Stimulated activated CD4-positive, alpha-beta T cell treated with anti-CD3 and anti-CD28 coated beads, Interleukin-4, amount 100 ng/mL, for 48 hours (primary cell): Measurements from ENCODE around the gene USF3.

Experiments
- DNase-seq, 2 donors: peaks; one replicate each; pipeline ENCODE4 v3.0.0-alpha.2; 2020; ENCODE audit warnings: low read depth in 2 of 2

USF3 gene, protein sequence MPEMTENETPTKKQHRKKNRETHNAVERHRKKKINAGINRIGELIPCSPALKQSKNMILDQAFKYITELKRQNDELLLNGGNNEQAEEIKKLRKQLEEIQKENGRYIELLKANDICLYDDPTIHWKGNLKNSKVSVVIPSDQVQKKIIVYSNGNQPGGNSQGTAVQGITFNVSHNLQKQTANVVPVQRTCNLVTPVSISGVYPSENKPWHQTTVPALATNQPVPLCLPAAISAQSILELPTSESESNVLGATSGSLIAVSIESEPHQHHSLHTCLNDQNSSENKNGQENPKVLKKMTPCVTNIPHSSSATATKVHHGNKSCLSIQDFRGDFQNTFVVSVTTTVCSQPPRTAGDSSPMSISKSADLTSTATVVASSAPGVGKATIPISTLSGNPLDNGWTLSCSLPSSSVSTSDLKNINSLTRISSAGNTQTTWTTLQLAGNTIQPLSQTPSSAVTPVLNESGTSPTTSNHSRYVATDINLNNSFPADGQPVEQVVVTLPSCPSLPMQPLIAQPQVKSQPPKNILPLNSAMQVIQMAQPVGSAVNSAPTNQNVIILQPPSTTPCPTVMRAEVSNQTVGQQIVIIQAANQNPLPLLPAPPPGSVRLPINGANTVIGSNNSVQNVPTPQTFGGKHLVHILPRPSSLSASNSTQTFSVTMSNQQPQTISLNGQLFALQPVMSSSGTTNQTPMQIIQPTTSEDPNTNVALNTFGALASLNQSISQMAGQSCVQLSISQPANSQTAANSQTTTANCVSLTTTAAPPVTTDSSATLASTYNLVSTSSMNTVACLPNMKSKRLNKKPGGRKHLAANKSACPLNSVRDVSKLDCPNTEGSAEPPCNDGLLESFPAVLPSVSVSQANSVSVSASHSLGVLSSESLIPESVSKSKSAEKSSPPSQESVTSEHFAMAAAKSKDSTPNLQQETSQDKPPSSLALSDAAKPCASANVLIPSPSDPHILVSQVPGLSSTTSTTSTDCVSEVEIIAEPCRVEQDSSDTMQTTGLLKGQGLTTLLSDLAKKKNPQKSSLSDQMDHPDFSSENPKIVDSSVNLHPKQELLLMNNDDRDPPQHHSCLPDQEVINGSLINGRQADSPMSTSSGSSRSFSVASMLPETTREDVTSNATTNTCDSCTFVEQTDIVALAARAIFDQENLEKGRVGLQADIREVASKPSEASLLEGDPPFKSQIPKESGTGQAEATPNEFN (N-terminal part only)

DNA sequence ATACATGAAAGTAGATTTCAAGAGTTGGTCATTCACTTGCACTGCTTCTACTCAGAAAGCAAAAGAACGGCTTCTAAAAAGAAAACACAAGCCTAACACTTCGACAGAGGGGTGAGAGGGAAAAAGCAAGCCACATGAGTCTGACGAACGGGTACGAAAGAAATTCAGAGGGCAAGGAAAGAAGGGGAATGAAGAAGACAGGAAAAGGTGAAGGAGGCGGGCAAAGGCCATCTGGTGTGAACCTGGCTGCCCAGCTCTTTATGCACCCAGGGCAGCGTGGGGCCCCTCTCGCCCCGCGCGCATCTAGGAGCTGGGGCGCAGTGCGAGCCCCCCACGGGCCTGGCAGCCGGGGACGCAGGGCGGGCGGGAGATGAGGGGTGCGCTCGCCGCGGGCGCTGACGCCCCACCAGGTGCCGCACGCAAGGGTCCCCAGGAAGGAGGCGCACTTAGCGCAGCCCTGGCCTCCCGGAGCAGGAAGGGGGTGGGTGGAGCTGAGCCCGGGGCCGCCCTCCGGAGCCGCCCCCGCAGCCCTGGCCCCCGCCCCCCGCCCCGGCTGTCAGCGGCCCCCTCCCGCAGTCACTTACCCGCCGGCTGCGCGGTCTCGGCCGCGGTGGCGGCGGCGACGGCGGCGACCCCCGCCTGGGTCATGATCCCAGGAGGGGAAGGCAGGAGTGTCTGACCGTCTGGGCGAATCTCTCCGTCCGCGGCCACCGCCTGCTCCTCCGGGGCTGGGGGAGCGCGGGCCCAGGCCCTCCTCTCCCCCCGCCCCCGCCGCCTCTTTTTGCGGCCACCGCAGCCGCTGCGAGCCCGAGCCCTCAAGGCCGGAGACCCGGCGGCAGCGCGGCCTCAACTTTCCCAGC is at the start of gene USF3:
TSS of gene USF3 (minus strand) at position 857 of the 860 bp plus-strand sequence. CDS start 21,764 bp downstream, outside the sequence.
- DNase-seq: peak; percentile 64 to 70

DNA sequence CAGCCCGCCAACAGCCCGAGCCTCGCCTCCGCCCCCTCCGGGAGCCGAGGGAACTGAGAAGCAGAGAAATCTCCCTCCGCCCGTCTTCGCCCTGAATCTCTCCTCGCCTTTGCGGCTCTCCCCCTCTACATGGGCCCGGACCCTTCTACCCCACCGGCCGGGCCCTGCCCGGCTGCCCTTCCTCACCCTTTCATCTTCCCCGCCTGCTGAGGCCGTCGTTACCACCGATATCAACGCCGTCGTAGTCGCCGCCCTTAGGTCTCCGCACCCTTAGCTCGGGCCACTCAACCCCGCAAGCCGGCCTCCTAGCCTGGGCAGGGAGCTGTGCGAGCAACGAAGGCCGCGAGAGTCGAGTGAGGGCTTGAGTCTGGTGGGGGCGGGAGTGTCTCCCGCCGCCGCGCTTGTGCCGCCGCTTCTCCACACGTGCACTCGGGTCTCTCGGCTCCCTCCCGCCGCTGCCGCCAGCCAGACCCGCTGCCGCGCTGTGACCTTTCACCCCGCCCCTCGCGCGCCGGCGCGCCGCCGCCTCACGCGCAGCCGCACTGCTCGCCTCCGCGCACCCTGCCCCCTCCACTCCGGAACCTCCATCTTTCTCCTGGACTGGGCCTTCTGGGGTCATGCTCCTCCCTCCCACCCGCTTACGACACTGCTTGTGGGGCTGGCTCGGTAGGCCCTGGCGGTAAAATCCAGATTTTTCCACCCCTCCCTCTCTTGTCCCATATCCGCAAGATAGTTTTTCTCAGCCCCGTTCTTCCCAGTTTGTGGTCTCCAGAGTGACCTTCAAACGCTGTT is 49.5 kb upstream of the USF3 start, which contains the start of gene NAA50:
TSS of gene NAA50 (minus strand) at position 494 of the 792 bp plus-strand sequence. CDS start at position 194, 300 bp downstream.
- DNase-seq: peak; percentile 89

DNA sequence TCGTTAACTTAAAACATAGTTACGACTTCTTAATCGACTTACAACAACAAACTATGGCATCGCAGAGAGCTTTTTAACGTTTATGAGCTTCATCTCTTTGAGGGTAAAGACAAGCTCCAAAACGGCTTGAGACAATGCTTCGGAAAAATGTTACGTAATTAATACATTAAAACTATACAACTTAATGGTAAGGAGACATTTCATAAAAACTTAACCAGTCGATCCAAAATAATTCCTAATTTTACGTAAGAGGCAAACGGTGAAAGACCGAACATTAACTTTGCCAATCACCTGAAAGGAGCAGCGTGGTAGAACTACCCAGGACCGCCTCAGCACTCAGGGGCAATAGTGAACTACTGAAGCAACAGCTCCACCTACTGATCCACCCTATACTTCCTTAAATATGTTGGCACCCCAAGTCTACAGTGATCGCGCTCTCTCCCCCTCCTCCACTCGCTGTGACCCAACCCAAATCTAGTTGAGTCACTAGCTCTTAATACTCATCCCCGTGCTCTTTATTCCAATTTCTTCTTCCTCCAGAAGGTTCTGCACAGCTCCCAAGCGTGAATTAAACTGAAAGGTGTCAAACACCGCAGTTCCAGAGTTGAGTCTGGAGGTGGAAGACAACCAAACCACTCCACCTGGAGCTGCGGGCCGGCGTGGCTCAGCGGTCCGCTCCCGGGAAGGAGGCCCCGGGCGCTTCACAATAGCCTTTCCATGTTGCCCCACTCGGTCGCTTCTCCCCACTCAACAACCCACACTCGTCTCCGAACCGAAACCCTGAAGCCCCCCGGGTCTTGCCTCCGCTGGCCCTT is 48.7 kb upstream of the USF3 start:
- DNase-seq: peak; percentile 45 to 74

DNA sequence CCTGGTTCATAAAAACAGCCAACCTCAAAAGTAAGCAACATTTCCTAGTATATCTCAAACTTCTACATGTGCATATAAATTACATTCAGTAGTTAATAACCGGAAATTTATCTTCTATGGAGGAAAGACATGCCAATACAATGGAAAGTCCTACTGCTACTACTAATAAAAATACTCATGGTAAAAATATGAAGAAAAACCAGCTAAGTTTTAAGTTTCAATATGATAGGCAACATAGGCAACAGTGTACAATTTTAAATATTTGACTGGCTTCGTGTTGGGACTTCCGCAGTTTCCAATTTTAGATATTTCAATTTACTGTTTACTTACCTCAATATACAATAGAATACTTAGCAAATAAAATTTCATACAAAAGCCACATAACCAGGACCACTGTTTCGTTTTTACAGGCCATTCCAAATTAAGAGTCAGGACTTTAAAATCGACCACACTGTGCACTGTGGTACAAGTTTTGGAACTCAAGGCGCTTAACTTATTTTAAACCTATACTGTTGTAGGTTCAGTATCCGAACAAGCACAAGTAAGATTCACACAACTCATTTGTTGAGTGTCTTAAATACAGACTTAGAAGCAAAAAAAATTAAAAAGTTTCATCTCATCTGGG is 46.7 kb upstream of the USF3 start:
- DNase-seq: no peak

DNA sequence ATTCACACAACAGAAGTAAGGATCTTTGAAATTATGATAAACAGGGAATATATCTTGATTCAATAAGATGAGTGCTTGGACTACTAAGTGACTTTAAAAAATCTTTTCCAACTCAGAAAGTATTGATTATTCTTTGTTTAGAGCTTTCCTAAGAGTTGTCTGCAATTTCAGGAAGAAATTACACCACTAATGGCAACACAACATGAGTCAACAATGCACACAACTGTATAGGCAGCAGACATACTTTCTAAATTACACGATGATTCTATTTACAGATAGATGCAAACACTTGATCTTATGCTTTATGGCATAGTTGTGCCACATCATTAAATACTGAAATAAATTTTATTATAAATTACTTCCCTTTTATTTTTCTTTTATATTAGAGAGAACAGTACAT is 45.2 kb upstream of the USF3 start:
- DNase-seq: no peak

DNA sequence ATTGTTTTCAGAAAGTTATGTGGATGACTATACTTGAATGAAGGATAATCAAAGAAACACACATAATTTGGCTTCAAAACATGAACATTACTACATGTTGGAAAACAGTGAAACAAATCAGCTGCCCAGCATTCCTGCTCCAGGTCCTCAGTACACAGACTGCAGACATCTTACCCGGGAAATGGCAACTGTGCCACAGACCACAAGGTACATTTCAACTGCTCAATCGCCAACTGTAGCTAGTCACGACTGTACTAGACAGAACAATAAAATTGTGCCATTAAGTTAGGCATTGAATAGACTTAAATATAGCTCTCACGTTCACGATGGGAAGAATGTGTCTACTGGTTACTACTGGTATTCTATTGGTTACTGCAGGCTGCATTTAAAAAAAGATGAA is 44.6 kb upstream of the USF3 start:
- DNase-seq: no peak

DNA sequence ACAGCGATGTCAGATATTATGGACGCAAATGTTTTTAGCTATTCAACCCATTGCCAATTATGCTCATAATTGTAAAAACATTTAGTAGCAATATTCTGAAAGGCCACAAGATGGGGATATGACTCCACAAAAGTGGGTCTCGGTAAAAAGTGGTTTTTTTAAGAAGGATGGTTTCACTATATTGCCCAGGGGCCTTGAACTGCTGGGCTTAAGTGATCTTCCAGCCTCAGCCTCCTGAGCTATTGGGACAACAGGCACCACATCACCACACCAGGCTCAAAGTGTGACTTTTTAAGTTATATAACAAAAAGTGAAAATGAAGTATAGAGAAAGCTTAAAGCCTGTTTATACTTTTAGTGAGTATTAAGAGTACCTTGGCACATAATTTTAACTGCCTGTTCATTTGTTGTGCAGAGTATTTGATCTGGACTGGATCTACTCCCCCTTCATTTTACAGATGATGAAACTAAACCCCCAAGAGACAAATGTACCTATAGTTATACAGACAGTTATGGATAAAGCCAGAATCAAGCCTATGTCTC is 40.2 kb upstream of the USF3 start:
- no peak for DNase-seq

GRCh38 chr3:113731694-113732093 is 35.3 kb upstream of the USF3 start:
- DNase-seq: no peak

- DNase-seq: no peak
These were observed 34.1 kb upstream of the USF3 start for GRCh38 chr3:113730550-113730949.

GRCh38 chr3:113728661-113729060 is 32.2 kb upstream of the USF3 start:
- DNase-seq: no peak

- no peak for DNase-seq
These were observed 25.2 kb upstream of the USF3 start for GRCh38 chr3:113721636-113722035.

GRCh38 chr3:113719758-113720157 is 23.3 kb upstream of the USF3 start:
- DNase-seq: no peak

- no peak for DNase-seq
These were observed 22.9 kb upstream of the USF3 start for GRCh38 chr3:113719294-113719693.

DNA sequence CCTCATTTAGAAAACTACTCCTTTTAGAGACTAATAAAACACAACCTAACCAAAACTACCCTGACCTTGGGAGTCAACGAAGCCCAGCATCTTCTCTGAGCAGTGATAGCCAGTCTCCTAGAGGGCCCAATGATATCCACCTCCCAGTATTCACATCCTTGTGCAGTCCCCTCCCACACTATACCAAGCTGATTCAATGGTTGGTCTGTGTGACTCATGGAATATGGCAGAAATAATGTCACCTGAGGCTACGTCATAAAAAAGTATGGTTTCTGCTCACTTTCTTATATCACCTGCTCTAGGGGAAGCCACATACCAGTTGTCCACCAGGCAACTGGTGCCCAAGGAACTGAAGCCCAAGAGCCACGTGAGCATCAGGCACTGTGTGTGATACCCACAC is 21.4 kb upstream of the USF3 start:
- DNase-seq: no peak

GRCh38 chr3:113717308-113717707 is 20.9 kb upstream of the USF3 start:
- DNase-seq: no peak

DNA sequence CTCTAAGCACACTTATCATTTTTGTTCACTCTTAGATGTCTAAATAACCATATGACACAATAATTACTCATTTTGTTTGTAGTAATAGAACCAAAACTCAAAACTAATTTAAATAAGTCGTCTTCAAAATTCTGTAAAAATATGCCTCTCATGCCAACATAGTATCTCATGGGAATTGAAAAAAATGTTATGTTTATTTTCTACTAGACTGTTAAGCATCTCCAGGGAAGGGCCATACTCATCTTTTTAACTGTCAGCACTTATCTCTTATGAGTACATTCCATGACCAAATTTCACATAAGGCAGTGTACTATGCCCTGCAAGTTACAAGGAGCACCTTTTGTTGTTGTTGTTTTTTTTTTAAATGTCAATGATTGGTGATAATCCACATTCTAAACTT is 18.3 kb upstream of the USF3 start:
- no peak for DNase-seq

GRCh38 chr3:113712129-113712528 is 15.7 kb upstream of the USF3 start:
- no peak for DNase-seq

GRCh38 chr3:113707835-113708234 is 11.4 kb upstream of the USF3 start:
- no peak for DNase-seq

- DNase-seq: no peak
These were observed 2.5 kb upstream of the USF3 start for GRCh38 chr3:113698956-113699355.
